Suppressor macrophage treated with lipopolysaccharide for 1 hour (primary cell): ENCODE measurements around the gene AKR1E2.

Experiments used
- DNase-seq, 3 donors: peaks; one replicate each; pipeline ENCODE4 v3.0.0-alpha.2; 2020 to 2022

The AKR1E2 gene

DNA sequence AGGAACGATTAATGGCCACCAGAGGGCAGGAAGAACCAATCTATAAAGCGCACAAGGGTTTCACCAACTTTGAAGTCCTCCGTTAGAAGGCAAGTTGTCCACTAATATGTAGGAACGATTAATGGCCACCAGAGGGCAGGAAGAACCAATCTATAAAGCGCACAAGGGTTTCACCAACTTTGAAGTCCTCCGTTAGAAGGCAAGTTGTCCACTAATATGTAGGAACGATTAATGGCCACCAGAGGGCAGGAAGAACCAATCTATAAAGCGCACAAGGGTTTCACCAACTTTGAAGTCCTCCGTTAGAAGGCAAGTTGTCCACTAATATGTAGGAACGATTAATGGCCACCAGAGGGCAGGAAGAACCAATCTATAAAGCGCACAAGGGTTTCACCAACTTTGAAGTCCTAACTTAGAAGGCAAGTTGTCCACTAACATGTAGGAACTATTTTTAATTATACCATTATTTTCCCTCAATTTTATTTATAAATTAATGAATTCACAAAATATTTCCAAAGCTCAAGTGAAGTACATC, 10.3 kb upstream of the AKR1E2 start:
- peak in 2 of 3 donors; percentile 28 to 43 for DNase-seq

DNA sequence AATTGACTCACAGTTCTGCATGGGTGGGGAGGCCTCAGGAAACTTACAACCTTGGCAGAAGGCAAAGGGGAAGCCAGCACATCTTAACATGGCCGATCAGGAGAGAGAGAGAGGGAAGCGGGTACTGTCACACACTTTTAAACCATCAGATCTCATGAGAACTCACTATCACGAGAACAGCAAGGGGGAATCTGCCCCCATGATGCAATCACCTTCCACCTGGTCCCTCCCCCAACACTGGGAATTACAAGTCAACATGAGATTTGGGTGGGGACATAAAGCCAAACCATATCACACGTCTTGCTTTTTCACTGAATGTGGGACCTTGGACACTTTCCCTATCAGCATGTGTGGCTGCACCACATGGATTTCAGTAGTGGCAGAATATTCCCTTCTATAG, 9.0 kb upstream of the AKR1E2 start:
- no peak for DNase-seq

DNA sequence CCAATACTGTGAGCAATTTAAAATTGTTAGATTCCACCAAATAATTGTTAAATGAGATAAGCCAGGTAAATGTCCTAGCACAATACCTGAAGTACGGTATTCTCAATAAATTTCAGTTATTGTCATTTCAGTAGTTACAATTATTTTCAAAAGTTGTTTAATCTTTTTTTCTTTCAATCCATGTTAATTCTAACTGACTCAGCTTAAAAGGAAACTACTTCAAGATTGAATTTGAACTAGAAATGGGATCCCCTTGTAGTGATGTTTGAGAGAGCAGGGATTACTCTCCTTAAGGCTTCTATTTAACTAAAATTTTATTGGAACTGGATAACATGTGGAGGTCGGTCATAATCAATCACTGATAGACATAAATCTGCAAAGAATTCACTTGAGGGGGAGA, 6.9 kb upstream of the AKR1E2 start:
- no peak for DNase-seq

DNA sequence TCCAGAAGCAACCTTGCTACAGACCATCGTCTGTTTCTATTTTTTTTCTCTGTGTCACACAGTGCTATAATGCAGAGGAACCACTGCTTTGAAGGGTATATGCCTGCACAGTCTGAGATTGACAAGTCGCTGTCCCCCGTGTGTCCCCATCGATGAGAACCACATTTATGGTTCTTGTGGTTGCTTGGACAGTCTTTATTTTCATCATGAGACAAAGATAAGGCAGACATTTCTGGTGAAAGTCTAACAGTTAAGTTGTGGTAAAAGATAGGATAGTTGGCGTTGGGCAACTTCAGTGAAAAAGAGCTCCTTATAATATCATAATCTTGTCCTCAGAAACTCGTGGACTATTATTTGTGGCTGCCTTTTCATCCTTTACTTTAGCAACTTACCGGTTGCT, 6.3 kb upstream of the AKR1E2 start:
- no peak for DNase-seq

DNA sequence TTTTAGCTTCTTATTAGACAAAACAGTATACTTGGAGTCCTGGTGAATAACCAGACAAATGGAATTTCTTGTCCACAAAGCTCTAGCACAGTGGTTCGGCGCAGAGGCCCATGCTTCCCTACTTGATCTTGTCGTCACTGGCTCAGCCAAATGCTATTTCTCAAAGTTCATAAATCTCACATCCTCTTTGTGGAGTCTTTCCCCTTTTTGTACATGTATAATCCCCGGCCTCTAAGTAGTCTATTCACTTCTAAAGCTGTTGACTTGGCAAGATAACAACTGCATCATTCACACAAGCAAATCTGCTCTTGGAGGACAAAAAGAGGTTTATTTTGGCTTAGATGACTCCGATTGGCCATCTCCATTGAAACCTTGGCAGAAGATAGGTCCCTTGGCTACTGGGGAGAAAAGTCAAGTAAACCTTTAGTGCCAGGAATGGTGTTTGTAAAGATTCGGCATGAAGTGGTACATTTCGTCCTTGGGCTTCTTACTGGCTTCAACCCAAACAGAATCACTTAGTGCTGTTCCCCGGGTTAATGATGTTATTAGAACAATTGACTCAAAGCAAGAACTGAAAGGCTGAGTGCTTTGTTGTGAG, 5.1 kb upstream of the AKR1E2 start:
- DNase-seq, result peak; percentile 67 to 83 (median 72)

DNA sequence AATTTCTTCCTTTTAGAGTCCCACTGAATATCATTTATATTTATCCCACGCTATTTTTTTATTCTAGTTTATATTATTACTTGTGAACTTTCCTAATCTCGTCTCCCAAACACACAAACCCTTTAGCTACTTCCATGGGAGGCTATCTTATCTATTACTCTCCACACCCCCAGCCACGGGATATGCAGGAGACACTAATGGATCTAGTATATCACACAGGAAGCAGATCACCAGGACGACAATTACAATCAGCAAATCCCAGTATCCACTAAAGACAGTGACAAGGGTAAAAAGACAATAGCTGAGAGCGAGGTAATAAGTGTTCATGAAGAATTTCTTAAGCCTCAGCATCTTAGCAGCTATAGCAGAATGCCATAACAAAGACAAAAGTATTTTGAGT, 3.8 kb upstream of the AKR1E2 start:
- DNase-seq, result no peak

DNA sequence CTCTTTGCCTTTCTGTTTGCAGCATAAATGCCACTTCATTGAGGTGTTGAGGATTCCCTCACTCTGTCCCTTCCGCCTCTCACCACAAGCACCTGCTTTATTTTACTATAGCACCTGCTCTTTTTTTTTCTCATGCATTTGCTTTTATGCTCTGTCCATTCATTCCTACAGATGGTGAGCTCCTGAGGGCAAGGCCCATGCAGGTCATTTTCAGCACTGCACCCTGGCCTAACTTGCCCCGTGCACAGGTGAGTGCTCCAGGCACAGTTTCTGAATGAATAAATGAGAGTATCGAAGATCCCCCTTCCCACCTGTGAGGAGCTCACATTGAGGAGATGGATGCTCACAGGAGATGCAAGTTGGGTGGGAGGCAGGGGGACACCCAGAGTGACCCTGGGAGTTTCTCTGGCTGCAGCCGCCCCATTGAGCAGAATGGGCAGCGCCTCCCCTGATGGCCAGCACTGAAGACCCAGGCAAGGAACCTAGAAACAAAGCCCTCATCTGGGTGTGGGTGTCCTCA, 1.2 kb upstream of the AKR1E2 start:
- no peak for DNase-seq

DNA sequence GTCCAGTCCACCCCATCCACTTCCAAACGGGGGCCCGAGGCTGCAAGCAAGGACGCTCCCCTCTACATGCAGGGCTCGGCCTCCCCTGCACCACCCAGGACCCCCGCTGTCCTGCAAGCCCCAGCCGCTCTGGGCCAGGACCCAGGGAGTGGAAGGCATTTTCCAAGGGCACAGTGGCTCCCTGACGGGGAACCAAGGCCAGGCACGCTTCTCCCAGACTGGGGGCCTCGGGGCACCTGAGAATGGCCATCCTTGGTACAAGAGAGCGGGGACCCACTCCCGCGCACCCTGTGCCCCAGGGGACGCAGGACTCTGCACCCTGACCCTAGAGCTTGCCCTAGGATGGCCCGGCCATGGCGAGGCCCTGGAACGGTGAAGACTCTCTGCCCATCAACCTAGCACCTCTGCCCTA, 545 bp upstream of the AKR1E2 start:
- no peak for DNase-seq

DNA sequence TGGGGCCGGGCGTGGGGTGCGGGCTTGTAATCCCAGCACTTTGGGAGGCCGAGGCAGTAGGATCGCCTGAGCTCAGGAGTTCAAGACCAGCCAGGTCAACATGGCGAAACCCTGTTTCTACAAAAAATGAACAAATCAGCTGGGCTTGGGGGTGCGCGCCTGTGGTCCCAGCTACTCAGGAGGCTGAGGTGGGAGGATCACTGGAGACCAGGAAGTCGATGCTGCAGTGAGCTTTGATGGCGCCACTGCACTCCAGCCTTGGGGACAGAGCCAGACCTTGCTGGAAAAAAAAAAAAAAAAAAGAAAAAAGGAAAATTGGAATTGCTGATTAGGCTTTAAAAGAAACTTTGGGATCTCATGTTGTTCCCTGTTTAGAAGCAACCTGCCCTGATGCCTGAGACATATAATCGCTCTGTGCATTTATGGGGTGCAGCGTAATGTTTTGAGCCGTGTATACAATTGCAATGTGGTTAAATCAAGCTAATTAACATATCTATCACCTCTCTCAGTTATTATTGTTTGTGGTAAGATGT, 851 bp downstream of the AKR1E2 start:
- no peak for DNase-seq

DNA sequence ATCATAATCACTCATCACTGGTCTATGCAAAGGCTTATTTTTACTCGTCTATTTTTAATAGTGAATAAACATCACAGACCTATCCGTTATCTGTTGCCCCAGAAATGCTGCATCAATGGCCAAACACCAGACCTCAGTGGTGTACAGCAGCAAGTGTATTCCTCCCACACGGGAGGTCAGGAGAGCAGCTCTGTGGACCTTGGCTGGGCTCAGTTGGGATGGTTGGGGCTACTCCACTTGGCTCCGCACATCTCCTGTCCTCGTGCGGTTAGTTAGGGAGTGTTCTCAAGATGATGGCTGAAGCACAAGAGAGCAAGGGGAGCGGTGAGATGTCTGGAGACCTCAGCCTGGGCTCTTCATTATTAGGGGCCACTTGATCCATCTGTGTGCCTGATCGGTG, 2.0 kb downstream of the AKR1E2 start:
- DNase-seq, result no peak

DNA sequence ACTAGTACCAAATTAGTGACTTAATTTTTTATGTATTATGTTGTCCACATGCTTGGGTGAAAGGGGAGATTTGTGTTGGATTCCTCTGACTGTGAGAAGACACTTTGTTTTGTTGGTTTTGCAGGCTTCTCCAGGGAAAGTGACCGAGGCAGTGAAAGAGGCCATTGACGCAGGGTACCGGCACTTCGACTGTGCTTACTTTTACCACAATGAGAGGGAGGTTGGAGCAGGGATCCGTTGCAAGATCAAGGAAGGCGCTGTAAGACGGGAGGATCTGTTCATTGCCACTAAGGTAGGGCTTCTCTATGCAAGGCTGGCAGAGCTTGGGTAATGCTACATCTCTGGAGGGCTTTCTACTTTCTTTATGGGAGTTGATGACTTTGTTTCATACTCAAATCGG, 4.5 kb downstream of the AKR1E2 start:
- DNase-seq, result no peak

DNA sequence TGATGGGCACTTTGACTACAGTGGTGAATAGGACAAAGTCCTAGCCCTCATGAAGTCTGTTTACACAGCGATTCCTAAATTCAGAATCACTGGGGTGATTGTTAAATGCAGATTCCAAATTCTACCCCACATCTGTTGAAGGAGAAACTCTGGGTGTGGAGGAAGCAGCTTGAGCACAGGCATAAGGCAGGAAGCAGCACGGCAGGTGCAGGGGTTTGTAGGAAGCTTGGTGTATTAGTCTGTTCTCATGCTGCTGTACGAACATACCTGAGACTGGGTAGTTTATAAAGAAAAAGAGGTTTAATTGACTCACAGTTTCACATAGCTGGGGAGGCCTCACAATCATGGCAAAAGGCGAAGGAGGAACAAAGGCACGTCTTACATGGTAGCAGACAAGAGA, 5.1 kb downstream of the AKR1E2 start:
- DNase-seq, result no peak

DNA sequence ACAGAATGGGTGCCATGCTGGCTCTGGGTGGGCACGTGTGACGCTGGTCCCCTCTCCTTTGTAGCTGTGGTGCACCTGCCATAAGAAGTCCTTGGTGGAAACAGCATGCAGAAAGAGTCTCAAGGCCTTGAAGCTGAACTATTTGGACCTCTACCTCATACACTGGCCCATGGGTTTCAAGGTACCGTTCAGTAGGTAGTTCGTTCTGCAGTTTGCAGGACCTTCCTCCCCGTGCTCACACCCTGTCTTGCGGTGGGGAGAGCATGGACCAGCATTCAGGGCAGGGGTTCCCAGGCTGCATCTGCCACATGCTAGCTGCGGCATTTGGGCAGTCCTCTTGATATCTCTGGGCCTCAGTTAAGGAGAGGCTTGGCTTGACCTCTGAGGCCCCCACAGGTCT, 7.3 kb downstream of the AKR1E2 start:
- DNase-seq, result no peak

DNA sequence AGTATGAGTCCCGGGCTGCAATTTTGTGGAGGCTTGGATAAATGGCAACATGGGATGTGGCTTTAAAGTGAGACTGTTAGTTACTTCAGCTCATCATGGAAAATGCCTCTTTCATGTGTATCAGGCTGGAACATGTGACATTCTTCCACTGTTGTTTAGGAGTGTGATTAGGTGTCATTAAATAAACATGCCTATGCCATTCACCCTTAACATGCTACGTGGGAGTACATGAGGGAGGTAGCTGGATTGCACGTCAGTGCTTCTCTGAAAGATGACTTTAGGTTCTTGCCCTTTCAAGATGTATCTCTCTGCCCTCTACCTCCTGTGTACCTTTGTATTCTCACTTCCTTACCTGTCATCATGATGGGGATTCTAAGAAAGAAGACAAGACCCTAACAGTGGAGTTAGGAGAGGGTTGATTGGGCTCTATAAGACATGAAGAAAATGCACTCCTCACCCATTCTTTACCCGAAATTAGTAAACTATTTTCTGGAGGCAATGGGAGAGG, 8.9 kb downstream of the AKR1E2 start:
- no peak for DNase-seq

DNA sequence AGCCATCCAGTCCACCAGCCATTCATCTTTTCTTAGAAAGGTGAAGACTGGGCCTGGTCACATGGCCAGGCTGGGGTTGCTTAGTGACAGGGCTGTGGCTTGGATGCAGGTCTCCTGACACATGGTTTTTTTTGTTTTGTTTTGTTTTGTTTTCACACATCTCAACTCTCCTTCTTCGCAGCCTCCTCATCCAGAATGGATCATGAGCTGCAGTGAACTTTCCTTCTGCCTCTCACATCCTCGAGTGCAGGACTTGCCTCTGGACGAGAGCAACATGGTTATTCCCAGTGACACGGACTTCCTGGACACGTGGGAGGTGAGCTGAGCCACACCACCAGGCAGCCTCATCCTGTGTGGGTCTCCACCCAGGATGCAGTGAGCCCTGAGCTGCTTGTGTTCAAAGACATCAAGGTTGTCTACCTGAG, 9.5 kb downstream of the AKR1E2 start:
- DNase-seq, result no peak

DNA sequence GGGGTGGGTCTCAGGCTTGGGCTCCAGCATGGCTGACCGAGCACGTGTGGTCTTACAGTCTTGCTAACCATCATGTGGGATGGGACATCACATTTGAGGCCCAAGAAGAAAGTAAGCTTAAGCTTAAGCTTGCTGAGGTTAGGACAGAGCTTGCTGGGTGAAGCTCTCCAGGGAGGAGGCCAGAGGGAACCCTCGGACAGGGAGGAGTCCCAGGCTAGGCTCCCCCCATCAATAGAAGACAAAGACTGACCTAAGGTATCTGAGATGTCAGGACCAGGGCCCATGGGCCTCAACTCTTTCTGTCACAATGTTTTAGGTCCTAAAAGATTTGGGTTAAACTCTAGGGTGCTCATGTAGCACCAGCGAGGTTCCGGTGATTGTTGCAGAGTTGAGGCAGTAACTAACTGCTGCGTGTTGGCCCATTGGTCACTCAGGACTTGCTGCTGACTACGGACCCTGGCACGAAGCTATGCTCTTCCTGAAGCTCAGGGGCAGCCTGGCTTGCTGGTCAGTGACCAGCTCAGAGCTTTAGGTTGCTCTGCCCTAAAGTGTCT, 10.5 kb downstream of the AKR1E2 start:
- DNase-seq, result no peak

DNA sequence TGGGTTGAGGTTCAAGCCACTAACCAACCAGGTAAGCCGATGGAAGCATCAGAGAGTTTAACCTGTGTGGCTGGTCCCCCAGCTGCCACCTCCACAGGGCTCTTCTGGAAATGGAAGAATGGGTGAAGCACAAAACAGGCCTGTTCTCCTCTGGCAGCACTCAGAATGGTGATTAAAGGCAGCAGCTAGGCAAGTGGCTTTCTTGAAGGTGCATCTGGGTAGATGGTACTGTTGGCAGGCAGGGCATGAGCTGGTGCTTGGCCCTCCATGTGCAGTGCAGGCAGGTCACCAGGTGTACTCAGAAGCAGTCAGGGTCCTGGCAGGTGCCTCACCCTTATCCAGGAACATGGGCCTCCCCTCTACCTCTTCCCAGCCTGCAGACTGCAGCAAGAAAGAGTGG, 11.5 kb downstream of the AKR1E2 start:
- DNase-seq, result no peak

DNA sequence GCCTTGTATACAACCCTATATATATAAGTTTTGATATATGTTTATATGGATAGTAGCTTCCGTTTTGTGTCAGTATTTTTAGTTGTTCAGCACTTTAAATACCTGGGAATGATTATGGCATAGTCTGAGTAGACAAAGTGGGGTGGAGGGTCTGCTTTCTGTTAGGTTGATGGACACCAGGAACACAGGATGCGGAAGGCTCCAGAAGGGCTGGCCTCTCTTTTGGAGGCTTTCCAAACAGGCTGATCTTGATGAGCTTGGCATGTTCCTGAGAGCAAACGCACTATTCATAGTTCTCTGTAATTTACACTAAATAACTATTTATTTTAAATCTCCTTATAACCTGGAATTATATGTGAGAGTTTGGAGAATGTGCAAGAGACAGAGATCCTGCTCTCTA, 12.7 kb downstream of the AKR1E2 start:
- DNase-seq, result no peak

DNA sequence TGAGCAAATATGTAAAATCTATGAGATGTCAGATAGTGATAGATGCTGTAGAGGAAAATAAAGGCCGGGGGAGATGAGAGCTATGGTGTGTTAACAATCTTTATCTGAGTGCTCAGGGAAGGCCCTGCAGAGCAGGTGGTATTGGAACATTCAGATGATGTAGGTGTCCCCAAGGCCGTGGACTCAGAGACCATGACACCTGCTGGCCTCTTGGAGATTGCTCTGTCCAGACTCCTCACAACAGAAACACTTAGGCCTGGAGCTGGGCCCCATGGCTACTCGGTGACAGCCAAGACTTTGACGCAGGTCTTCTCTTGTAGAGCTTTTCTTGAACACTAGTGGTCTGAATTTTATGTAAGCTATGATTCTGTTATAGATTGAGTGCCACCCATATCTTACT, 13.3 kb downstream of the AKR1E2 start:
- DNase-seq, result no peak

DNA sequence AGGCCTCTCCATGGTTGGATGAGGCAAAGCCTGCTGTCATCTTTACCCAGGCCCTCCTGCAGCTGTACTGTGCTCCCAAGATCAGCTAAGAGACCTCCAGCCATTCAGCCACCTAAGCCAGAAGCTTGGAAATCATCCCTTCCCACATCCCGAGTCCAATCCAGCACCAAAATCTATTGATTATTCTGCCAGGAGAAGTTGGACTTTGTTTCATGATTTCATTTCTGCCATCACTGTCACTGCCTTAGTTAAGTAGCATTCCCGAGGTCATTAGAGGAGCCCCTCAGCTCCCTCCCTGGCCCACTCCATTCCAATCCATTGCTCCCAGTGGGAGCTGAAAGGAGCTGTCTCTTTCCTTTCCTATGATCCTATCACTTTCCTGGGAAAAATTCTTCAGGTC, 14.1 kb downstream of the AKR1E2 start:
- no peak for DNase-seq

DNA sequence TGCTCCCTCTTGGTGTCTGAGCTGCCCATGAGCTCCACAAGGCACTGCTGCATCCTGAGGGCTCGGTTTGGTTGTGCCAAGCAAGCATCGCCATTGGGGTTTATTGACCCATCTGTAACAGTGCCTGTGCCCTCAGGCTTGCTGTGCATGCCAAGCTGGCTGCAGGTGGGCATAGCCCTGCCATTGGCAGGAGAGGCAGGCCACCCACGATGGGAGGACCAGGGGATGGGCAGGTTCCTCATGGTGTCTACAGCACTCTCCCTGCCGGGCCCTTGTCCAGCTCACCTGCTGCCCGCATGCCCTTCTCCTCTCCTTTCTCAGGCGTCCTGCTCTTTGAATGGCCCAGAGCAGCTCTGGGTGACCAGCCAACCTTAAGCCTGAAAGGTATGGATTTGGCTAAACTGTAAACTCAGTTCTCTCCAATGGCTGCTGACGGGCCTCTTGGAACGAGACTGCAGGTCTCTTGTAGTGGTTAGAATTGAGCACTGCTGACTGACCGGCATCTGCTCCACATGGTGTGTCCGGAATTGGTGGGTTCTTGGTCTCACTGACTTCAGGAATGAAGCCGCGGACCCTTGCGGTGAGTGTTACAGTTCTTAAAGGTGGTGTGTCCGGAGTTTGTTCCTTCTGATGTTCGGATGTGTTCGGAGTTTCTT, 17.6 kb downstream of the AKR1E2 start:
- DNase-seq, result no peak

DNA sequence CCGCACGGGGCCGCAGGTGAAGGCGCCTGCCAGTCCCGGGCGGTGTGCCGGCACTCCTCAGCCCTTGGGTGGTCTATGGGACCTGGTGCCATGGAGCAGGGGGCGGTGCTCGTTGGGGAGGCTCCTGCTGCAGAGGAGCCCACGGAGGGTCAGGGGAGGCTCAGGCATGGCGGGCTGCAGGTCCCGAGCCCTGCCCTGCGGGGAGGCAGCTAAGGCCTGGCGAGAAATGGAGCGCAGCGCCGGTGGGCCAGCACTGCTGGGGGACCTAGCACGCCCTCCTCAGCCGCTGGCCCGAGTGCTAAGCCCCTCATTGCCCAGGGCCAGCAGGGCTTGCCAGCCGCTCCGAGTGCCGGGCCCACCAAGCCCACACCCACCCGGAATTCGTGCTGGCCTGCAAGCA, 18.9 kb downstream of the AKR1E2 start:
- no peak for DNase-seq

DNA sequence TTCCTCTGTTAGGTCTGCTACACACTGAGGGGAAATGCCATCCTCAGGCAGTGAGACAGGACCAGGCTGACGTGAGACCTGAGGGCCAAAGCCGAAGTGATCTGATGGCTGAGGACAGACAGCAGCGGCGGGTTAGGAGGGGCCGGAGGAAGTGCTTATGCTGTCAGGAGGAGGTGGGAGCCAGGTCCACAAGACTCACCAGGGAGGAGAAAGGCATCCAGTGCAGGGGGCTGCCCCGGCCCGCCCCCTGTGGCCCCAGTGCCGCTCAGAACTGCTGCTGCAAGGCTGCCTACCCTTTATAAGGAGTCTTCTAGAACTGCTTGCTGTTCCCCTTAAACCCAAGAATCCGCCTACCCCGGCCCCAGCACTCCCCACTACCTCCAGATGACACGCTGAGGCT, 19.8 kb downstream of the AKR1E2 start:
- DNase-seq, result no peak

DNA sequence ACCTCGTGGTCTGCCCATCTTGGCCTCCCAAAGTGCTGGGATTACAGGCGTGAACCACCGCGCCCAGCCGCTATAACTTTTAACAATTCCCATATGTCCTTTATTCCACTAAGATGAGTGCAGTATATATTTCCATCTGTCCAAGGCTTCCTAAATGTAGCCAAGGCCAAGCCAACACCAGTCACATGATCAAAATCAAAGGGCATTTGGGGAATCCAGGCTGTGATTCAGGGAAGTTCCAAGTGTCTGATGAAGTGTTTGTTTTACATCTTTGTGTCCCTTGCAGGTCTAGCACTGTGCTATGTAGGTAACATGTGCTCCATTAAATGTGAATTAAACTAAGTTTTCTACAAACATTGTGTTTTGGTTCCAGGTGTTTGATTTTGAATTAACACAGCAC, 20.8 kb downstream of the AKR1E2 start:
- DNase-seq, result peak; percentile 41 to 63 (median 43)
